HEK293T (cell line): ENCODE results near the gene IL3.

Experiments
- CTCF ChIA-PET: fragments of 350-600 bp; formaldehyde crosslinking; extraction: SDS; loops from one replicate; lab custom pipeline; 2021; ENCODE audit warnings: antibody characterized with exemption, inconsistent platforms; lab: Yijun Ruan, JAX
- POLR2A ChIA-PET: fragments of 350-600 bp; formaldehyde crosslinking; extraction: SDS; loops from one replicate; lab custom pipeline; 2020; ENCODE audit warnings: antibody characterized with exemption, inconsistent platforms; lab: Yijun Ruan, JAX
- DNase-seq: peaks from one replicate; pipeline ENCODE4 v3.0.0; 2012; ENCODE audit warnings: mixed read lengths; ENCODE audit errors: extremely low spot score
- ARNT ChIP-seq: fragments of 450-650 bp; IDR thresholded peaks from 2 replicates; pipeline ENCODE4 v1.6.1; 2017; ENCODE audit warnings: mild to moderate bottlenecking
- BHLHE40 ChIP-seq: fragments of 450-650 bp; IDR thresholded peaks from 2 replicates; pipeline ENCODE4 v1.6.1; 2016; ENCODE audit warnings: mild to moderate bottlenecking, moderate library complexity, borderline replicate concordance
- CTBP1 ChIP-seq: fragments of 450-650 bp; IDR thresholded peaks from 2 replicates; pipeline ENCODE4 v1.6.1; 2016; ENCODE audit warnings: borderline replicate concordance
- ELF4 ChIP-seq: fragments of 450-650 bp; IDR thresholded peaks from 2 replicates; pipeline ENCODE4 v1.6.1; 2017; ENCODE audit warnings: antibody characterized with exemption
- FOXA1 ChIP-seq: fragments of 450-650 bp; IDR thresholded peaks from 2 replicates; pipeline ENCODE4 v1.6.1; 2016; ENCODE audit warnings: mild to moderate bottlenecking
- FOXK2 ChIP-seq: fragments of 450-650 bp; IDR thresholded peaks from 2 replicates; pipeline ENCODE4 v1.6.1; 2016; ENCODE audit warnings: mild to moderate bottlenecking
- FOXM1 ChIP-seq: fragments of 450-650 bp; IDR thresholded peaks from 2 replicates; pipeline ENCODE4 v1.6.1; 2017; ENCODE audit warnings: mild to moderate bottlenecking, borderline replicate concordance
- HDGF ChIP-seq: fragments of 450-650 bp; IDR thresholded peaks from 2 replicates; pipeline ENCODE4 v1.6.1; 2017; ENCODE audit warnings: antibody characterized with exemption, borderline replicate concordance
- L3MBTL2 ChIP-seq: fragments of 450-650 bp; conservative IDR thresholded peaks from 2 replicates; pipeline ENCODE4 v1.6.1; 2016; ENCODE audit warnings: mild to moderate bottlenecking
- LEF1 ChIP-seq: fragments of 450-650 bp; IDR thresholded peaks from 2 replicates; pipeline ENCODE4 v1.6.1; 2017; ENCODE audit warnings: mild to moderate bottlenecking, borderline replicate concordance
- NFRKB ChIP-seq: fragments of 450-650 bp; IDR thresholded peaks from 2 replicates; pipeline ENCODE4 v1.6.1; 2016; ENCODE audit warnings: mild to moderate bottlenecking, moderate library complexity
- PKNOX1 ChIP-seq: fragments of 450-650 bp; IDR thresholded peaks from 2 replicates; pipeline ENCODE4 v1.6.1; 2016
- SP1 ChIP-seq: fragments of 450-650 bp; IDR thresholded peaks from 2 replicates; pipeline ENCODE4 v1.6.1; 2017
- SUZ12 ChIP-seq: fragments of 450-650 bp; IDR thresholded peaks from 2 replicates; pipeline ENCODE4 v1.6.1; 2016; ENCODE audit warnings: mild to moderate bottlenecking
- TARDBP ChIP-seq: fragments of 450-650 bp; IDR thresholded peaks from 2 replicates; pipeline ENCODE4 v1.6.1; 2016
- ZNF384 ChIP-seq: fragments of 450-650 bp; IDR thresholded peaks from 2 replicates; pipeline ENCODE4 v1.6.1; 2016

IL3 gene

GRCh38 chr5:132075719-132076077 lies 15.2 kb downstream of the IL3 start:
- ChIA-PET CTCF (interaction anchor here (0.6 kb wide), 1 partner anchor 252 kb away, joined by 3 read pairs; no protein-coding TSS in a partner anchor), POLR2A (no interaction called here)
- TF ChIP-seq ZNF384 (no peak), TARDBP (no peak), L3MBTL2 (no peak), PKNOX1 (no peak), FOXM1 (no peak), SUZ12 (no peak), ELF4 (no peak), FOXA1 (no peak), FOXK2 (no peak), LEF1 (no peak), SP1 (no peak), ARNT (no peak), BHLHE40 (no peak), HDGF (no peak)
- no peak for DNase-seq

GRCh38 chr5:132076202-132076830 lies 15.9 kb downstream of the IL3 start:
- POLR2A ChIA-PET: no interaction called here
- CTCF ChIA-PET: interaction anchor here (0.6 kb wide), 1 partner anchor 251 kb away, joined by 3 read pairs; no protein-coding TSS in a partner anchor
- no peak for DNase-seq
- TF ChIP-seq FOXM1 (no peak), ARNT (no peak), ELF4 (no peak), LEF1 (no peak), SP1 (no peak), NFRKB (no peak), ZNF384 (no peak), TARDBP (no peak), L3MBTL2 (no peak), FOXA1 (no peak), PKNOX1 (no peak), SUZ12 (no peak), CTBP1 (no peak), FOXK2 (no peak), BHLHE40 (no peak), HDGF (no peak)

GRCh38 chr5:132076983-132077382 lies 16.5 kb downstream of the IL3 start:
- POLR2A ChIA-PET: no interaction called here
- DNase-seq: no peak
- no peak for TF ChIP-seq SUZ12
- TF ChIP-seq LEF1: no peak
- TF ChIP-seq CTBP1: no peak
- no peak for TF ChIP-seq FOXA1
- TF ChIP-seq BHLHE40: no peak
- no peak for TF ChIP-seq ARNT
- no peak for TF ChIP-seq PKNOX1
- TF ChIP-seq FOXK2: no peak
- TF ChIP-seq SP1: no peak
- no peak for TF ChIP-seq L3MBTL2
- no peak for TF ChIP-seq NFRKB
- TF ChIP-seq ELF4: no peak
- TF ChIP-seq TARDBP: no peak
- no peak for TF ChIP-seq FOXM1
- TF ChIP-seq HDGF: no peak
- TF ChIP-seq ZNF384: no peak
- CTCF ChIA-PET: no interaction called here

- POLR2A ChIA-PET: no interaction called here
- CTCF ChIA-PET: no interaction called here
- no peak for DNase-seq
- TF ChIP-seq TARDBP (no peak), ZNF384 (no peak), L3MBTL2 (no peak), FOXA1 (no peak), CTBP1 (no peak), HDGF (no peak), ARNT (no peak), NFRKB (no peak), LEF1 (no peak), SP1 (no peak), ELF4 (no peak), FOXK2 (no peak), SUZ12 (no peak), FOXM1 (no peak), BHLHE40 (no peak), PKNOX1 (no peak)
Observed at GRCh38 chr5:132079081-132079480, 18.6 kb downstream of the IL3 start.

- CTCF ChIA-PET: no interaction called here
- no peak for TF ChIP-seq CTBP1
- no peak for TF ChIP-seq PKNOX1
- TF ChIP-seq L3MBTL2: no peak
- TF ChIP-seq LEF1: no peak
- no peak for TF ChIP-seq BHLHE40
- TF ChIP-seq FOXA1: no peak
- no peak for TF ChIP-seq FOXM1
- no peak for TF ChIP-seq NFRKB
- no peak for TF ChIP-seq ARNT
- TF ChIP-seq ZNF384: no peak
- TF ChIP-seq FOXK2: no peak
- no peak for TF ChIP-seq ELF4
- no peak for TF ChIP-seq SP1
- TF ChIP-seq HDGF: no peak
- TF ChIP-seq TARDBP: no peak
- DNase-seq: no peak
- POLR2A ChIA-PET: no interaction called here
Observed at GRCh38 chr5:132079619-132080018, 19.2 kb downstream of the IL3 start.
